HCT116 (cell line): ENCODE data around the gene ESPNL. TPM values are rescaled to one million over a fixed set of nuclear protein-coding genes. Genes with fewer than 3 reads are reported as not detected.

Experiments used
- ATAC-seq: fragments of 200-7000 bp; cut with Tn5 transposase; 2 replicates; pipeline ENCODE4 v1.9.1; 2020; ENCODE audit warnings: mild to moderate bottlenecking, moderate library complexity
- BruUV-seq: library from RNA; stranded (reverse); fragments of 400-500 nt; replicated peaks from 2 replicates; lab custom pipeline; 2021; lab: Mats Ljungman, UMichigan
- CTCF ChIA-PET: fragments of 300-600 bp; sonication (Branson Sonifier 250); formaldehyde crosslinking; loops from one replicate; lab custom pipeline; 2021; ENCODE audit warnings: antibody characterized with exemption; lab: Charles Lee
- POLR2A ChIA-PET: fragments of 300-600, 350-600 bp; sonication (Branson Sonifier 250); formaldehyde crosslinking; loops from one replicate; lab custom pipeline; 2021; ENCODE audit warnings: antibody characterized with exemption; lab: Charles Lee
- RAD21 ChIA-PET, 2 experiments: fragments of 300-600 bp; sonication (Branson Sonifier 250); formaldehyde crosslinking; loops; one replicate each; lab custom pipeline; 2023; ENCODE audit warnings: low total read pairs in 2 of 2; ENCODE audit not compliant: uncharacterized antibody in 2 of 2, unreplicated experiment in 2 of 2, low non-redundant PET in 1 of 2; lab: Charles Lee
- DNase-seq: peaks from one replicate; pipeline ENCODE4 v3.0.0-alpha.2; 2010; ENCODE audit warnings: low read depth, low spot score
- H2AFZ ChIP-seq: fragments of 200-600 bp; shearing (Covaris generic), sonication (generic); 2 replicates; pipeline ENCODE4 v1.6.1; 2017; ENCODE audit warnings: low read depth, mixed run types, mixed read lengths, antibody characterized with exemption, low read length; ENCODE audit not compliant: poor library complexity, severe bottlenecking
- H3K27ac ChIP-seq: 2 replicates; pipeline ENCODE4 v1.5.1; 2012; ENCODE audit warnings: low read depth, low read length
- H3K27me3 ChIP-seq: fragments of 200-600 bp; sonication (generic); 2 replicates; pipeline ENCODE4 v1.6.1; 2016; ENCODE audit warnings: mixed run types, low read length, mixed read lengths; ENCODE audit not compliant: insufficient read depth
- H3K36me3 ChIP-seq, 2 experiments: fragments of 200-500 bp in 1 of 2; fragments of 200-600 bp in 1 of 2; sonication (Bioruptor generic) in 1 of 2; sonication (generic) in 1 of 2; 2 replicates each; pipeline versions ENCODE4 v1.5.1 to v1.6.1; 2014 to 2016; ENCODE audit warnings: low read length in 2 of 2, inconsistent platforms in 1 of 2, mixed read lengths in 1 of 2, mixed run types in 1 of 2; ENCODE audit not compliant: insufficient read depth in 2 of 2, control insufficient read depth in 1 of 2
- H3K4me1 ChIP-seq, 2 experiments: fragments of 200-600 bp in 1 of 2; sonication (generic) in 1 of 2; 2 replicates each; pipeline versions ENCODE4 v1.5.1 to v1.6.1; 2012 to 2017; ENCODE audit warnings: low read length in 2 of 2, inconsistent platforms in 1 of 2, mild to moderate bottlenecking in 1 of 2, mixed read lengths in 1 of 2, mixed run types in 1 of 2, moderate library complexity in 1 of 2; ENCODE audit not compliant: insufficient read depth in 2 of 2, control insufficient read depth in 1 of 2
- H3K4me2 ChIP-seq: fragments of 200-600 bp; sonication (generic); 2 replicates; pipeline ENCODE4 v1.6.1; 2017; ENCODE audit warnings: mixed run types, low read length, mixed read lengths
- H3K4me3 ChIP-seq, 2 experiments: fragments of 200-600 bp in 1 of 2; sonication (generic) in 1 of 2; replicated peaks in 1 of 2; 2 replicates each; pipeline ENCODE4 v1.5.1; 2011 to 2016; ENCODE audit warnings: low read length in 2 of 2, control low read depth in 1 of 2, low read depth in 1 of 2, mild to moderate bottlenecking in 1 of 2, mixed read lengths in 1 of 2, mixed run types in 1 of 2
- H3K79me2 ChIP-seq: fragments of 200-600 bp; sonication (generic); 2 replicates; pipeline ENCODE4 v1.6.1; 2017; ENCODE audit warnings: mild to moderate bottlenecking, mixed run types, low read length, moderate library complexity, mixed read lengths; ENCODE audit not compliant: insufficient read depth
- H3K9ac ChIP-seq: fragments of 200-600 bp; sonication (generic); 2 replicates; pipeline ENCODE4 v1.6.1; 2016; ENCODE audit warnings: low read length, mixed read lengths
- H3K9me2 ChIP-seq: fragments of 200-600 bp; sonication (generic), shearing (Covaris generic); 2 replicates; pipeline ENCODE4 v1.6.1; 2017; ENCODE audit warnings: mixed run types, mild to moderate bottlenecking, moderate library complexity; ENCODE audit not compliant: insufficient read depth
- H3K9me3 ChIP-seq, 2 experiments: fragments of 200-500 bp in 1 of 2; fragments of 200-600 bp in 1 of 2; sonication (Bioruptor generic) in 1 of 2; sonication (generic) in 1 of 2; 2 replicates each; pipeline ENCODE4 v1.6.1; 2014 to 2017; ENCODE audit warnings: low read length in 2 of 2, mixed read lengths in 2 of 2, inconsistent platforms in 1 of 2, low read depth in 1 of 2, mild to moderate bottlenecking in 1 of 2, mixed run types in 1 of 2, moderate library complexity in 1 of 2; ENCODE audit not compliant: control insufficient read depth in 1 of 2, insufficient read depth in 1 of 2
- H4K20me1 ChIP-seq: fragments of 200-600 bp; sonication (generic), shearing (Covaris generic); 2 replicates; pipeline ENCODE4 v1.6.1; 2017; ENCODE audit warnings: mixed run types, mild to moderate bottlenecking, moderate library complexity; ENCODE audit not compliant: insufficient read depth
- CEBPB ChIP-seq: IDR thresholded peaks from 2 replicates; pipeline ENCODE4 v1.6.1; 2012; ENCODE audit warnings: low read depth
- EZH2phosphoT487 ChIP-seq: fragments of 200-600 bp; IDR thresholded peaks from 2 replicates; pipeline ENCODE4 v1.6.1; 2018; ENCODE audit warnings: antibody characterized with exemption, borderline replicate concordance
- JUND ChIP-seq: IDR thresholded peaks from 2 replicates; pipeline ENCODE4 v1.6.1; 2012
- RAD21 ChIP-seq: IDR thresholded peaks from 2 replicates; pipeline ENCODE4 v1.6.1; 2012; ENCODE audit warnings: low read depth, mild to moderate bottlenecking
- SIN3A ChIP-seq: IDR thresholded peaks from 2 replicates; pipeline ENCODE4 v1.6.1; 2012; ENCODE audit warnings: low read depth
- TCF7L2 ChIP-seq: IDR thresholded peaks from 2 replicates; pipeline ENCODE4 v1.7.0; 2011; ENCODE audit warnings: borderline replicate concordance, inconsistent platforms; ENCODE audit not compliant: insufficient read depth, insufficient read length; ENCODE audit errors: extremely low read depth
- intact Hi-C: fragments of 100-400 bp; cut with micrococcal nuclease; formaldehyde crosslinking; loops from 2 replicates; pipeline ENCODE4 v1.10.0; 2022
- total RNA-seq: library from RNA; stranded (reverse); gene quantifications from one replicate; pipeline ENCODE4 v1.2.1, GENCODE V29; 2021; ENCODE audit not compliant: unreplicated experiment

The ESPNL gene
- total RNA-seq, 1 experiment from 2014 or later, result 0.22 TPM

DNA sequence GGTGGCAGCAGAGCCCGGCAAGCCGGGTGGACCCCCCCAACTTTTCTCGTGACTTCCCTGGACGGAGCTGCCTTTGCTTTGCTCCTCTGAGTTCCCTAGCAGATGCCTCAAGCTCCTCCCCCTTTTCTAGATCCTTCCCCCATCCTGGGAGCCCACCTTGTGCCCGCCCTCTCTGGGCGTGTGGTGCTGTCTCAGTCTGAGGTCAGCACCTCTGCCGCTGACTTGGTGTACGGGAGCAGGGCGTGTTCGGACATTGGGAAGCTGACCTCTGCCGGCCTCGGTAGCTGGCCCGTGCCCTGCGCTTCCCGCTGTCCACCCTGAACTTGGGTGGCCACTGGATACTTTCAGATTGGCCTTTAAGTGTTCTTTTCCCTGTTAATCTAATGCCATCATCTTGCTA, 19.6 kb upstream of the ESPNL start:
- Histone ChIP-seq H3K9ac (no peak overlapping the region), H3K4me1 (no peaks in the 10 kb centered on the region), H3K79me2 (peaks cover 20% of the 10 kb centered on the region), H4K20me1 (no peaks in the 10 kb centered on the region), H3K4me3 (no peak overlapping the region), H3K27ac (no peak overlapping the region), H3K36me3 (peaks cover 15 to 30% of the 10 kb centered on the region in 2 experiments; a peak in 3 of 4 replicates), H3K27me3 (no peaks in the 10 kb centered on the region), H3K9me3 (no peaks in the 10 kb centered on the region), H2AFZ (no peak overlapping the region), H3K9me2 (no peaks in the 10 kb centered on the region), H3K4me2 (no peak overlapping the region)
- CTCF ChIA-PET, result no interaction called here
- ATAC-seq, result no peak; the same call in 1 of the 2 replicates
- no peak for TF ChIP-seq CEBPB
- no peak for TF ChIP-seq SIN3A
- no peak for TF ChIP-seq JUND
- no peak for TF ChIP-seq RAD21
- TF ChIP-seq EZH2phosphoT487, result no peak
- DNase-seq, result no peak
- POLR2A ChIA-PET, result no interaction called here
- RAD21 ChIA-PET, result no interaction called here
- intact Hi-C loops, result no loop called here
- BruUV-seq, result no TSS peak

DNA sequence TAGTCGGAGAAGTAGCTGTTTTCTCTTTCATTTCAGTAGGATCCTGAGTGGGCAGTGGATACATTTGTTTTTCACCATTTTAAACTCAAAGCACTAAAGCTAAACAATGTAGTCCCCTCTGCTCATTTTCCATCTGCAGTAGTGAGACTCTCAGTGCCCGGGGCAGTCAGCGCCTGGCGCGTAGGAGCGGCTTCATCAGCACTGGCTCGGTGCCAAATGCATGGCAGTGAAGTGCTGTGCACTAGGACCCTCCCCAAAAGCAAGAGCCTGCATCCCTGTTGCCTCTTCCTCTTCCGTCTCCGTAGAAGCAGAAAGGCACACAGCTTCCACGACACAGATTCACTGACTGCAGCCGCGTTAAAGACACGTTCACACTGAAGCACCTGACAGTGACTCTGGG, 19.0 kb upstream of the ESPNL start:
- ATAC-seq (no peak), DNase-seq (no peak)
- intact Hi-C loops, result no loop called here
- no peaks in the 10 kb centered on the region for H3K4me1 ChIP-seq
- H3K4me2 ChIP-seq, result no peak overlapping the region
- H3K9me3 ChIP-seq, result no peaks in the 10 kb centered on the region
- ChIA-PET POLR2A (no interaction called here), CTCF (no interaction called here), RAD21 (no interaction called here)
- no peak overlapping the region for H3K4me3 ChIP-seq
- H3K9ac ChIP-seq, result no peak overlapping the region
- no peak overlapping the region for H2AFZ ChIP-seq
- H3K27me3 ChIP-seq, result no peaks in the 10 kb centered on the region
- peaks cover 19 to 30% of the 10 kb centered on the region in 2 experiments; a peak in 3 of 4 replicates for H3K36me3 ChIP-seq
- no peaks in the 10 kb centered on the region for H3K9me2 ChIP-seq
- H3K79me2 ChIP-seq, result peaks cover 15% of the 10 kb centered on the region; the same call in 1 of the 2 replicates
- H3K27ac ChIP-seq, result no peak overlapping the region
- no peak for TF ChIP-seq EZH2phosphoT487
- no peak for TF ChIP-seq TCF7L2
- no peak for TF ChIP-seq RAD21
- H4K20me1 ChIP-seq, result no peaks in the 10 kb centered on the region
- no TSS peak for BruUV-seq
